ENCODE data around the gene MAMDC2.

The MAMDC2 gene

GRCh38 chr9:70066418-70066817, 22.8 kb downstream of the MAMDC2 start:
- no peak for DNase-seq

- DNase-seq: no peak
Measured at GRCh38 chr9:70066874-70067273, 23.2 kb downstream of the MAMDC2 start.

GRCh38 chr9:70069704-70070103, 26.1 kb downstream of the MAMDC2 start:
- no peak for DNase-seq

GRCh38 chr9:70073193-70073592, 29.5 kb downstream of the MAMDC2 start:
- DNase-seq: no peak

GRCh38 chr9:70073756-70074155, 30.1 kb downstream of the MAMDC2 start:
- DNase-seq: no peak

- DNase-seq: no peak
Measured at GRCh38 chr9:70076678-70077077, 33.0 kb downstream of the MAMDC2 start.

- DNase-seq: no peak
Measured at GRCh38 chr9:70079417-70080037, 35.9 kb downstream of the MAMDC2 start.

- no peak for DNase-seq
Measured at GRCh38 chr9:70080481-70081119, 37.0 kb downstream of the MAMDC2 start.

GRCh38 chr9:70081120-70081495, 37.5 kb downstream of the MAMDC2 start:
- DNase-seq: no peak

- no peak for DNase-seq
Measured at GRCh38 chr9:70083429-70083828, 39.8 kb downstream of the MAMDC2 start.

GRCh38 chr9:70085241-70085640, 41.6 kb downstream of the MAMDC2 start:
- no peak for DNase-seq

GRCh38 chr9:70091103-70091502, 47.5 kb downstream of the MAMDC2 start:
- DNase-seq: no peak

GRCh38 chr9:70091572-70091971, 47.9 kb downstream of the MAMDC2 start:
- no peak for DNase-seq

- DNase-seq: no peak
Measured at GRCh38 chr9:70092190-70092589, 48.5 kb downstream of the MAMDC2 start.

- DNase-seq: no peak
Measured at GRCh38 chr9:70093095-70093494, 49.4 kb downstream of the MAMDC2 start.

GRCh38 chr9:70093944-70094343, 50.3 kb downstream of the MAMDC2 start:
- DNase-seq: no peak

GRCh38 chr9:70094747-70095146, 51.1 kb downstream of the MAMDC2 start:
- DNase-seq: no peak

- no peak for DNase-seq
Measured at GRCh38 chr9:70097187-70097586, 53.5 kb downstream of the MAMDC2 start.

- no peak for DNase-seq
Measured at GRCh38 chr9:70100362-70100761, 56.7 kb downstream of the MAMDC2 start.

- no peak for DNase-seq
Measured at GRCh38 chr9:70101265-70101664, 57.6 kb downstream of the MAMDC2 start.

GRCh38 chr9:70105147-70105546, 61.5 kb downstream of the MAMDC2 start:
- no peak for DNase-seq

- DNase-seq: no peak
Measured at GRCh38 chr9:70106571-70106970, 62.9 kb downstream of the MAMDC2 start.

GRCh38 chr9:70107558-70107957, 63.9 kb downstream of the MAMDC2 start:
- DNase-seq: no peak

- DNase-seq: no peak
Measured at GRCh38 chr9:70108181-70108580, 64.5 kb downstream of the MAMDC2 start.
